ENCODE results near the gene MYEF2.

The MYEF2 gene

DNA sequence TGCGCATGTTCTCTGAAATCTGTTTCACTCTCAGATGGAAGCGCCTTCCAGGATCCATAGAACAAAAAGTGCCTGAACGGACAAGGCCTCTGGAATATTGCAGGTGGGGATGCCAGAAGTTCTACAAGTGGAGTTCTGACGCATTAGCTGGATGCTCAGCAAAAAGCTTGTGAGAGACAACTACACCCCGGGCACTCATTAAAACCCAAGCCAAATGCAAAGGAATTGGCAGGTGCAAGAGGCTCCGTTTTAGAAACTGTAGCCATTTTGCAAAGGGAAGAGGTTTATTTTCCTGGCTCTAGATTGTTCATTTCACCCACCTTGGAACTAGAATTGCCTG, 92.5 kb downstream of the MYEF2 start:
- DNase-seq, result no peak

DNA sequence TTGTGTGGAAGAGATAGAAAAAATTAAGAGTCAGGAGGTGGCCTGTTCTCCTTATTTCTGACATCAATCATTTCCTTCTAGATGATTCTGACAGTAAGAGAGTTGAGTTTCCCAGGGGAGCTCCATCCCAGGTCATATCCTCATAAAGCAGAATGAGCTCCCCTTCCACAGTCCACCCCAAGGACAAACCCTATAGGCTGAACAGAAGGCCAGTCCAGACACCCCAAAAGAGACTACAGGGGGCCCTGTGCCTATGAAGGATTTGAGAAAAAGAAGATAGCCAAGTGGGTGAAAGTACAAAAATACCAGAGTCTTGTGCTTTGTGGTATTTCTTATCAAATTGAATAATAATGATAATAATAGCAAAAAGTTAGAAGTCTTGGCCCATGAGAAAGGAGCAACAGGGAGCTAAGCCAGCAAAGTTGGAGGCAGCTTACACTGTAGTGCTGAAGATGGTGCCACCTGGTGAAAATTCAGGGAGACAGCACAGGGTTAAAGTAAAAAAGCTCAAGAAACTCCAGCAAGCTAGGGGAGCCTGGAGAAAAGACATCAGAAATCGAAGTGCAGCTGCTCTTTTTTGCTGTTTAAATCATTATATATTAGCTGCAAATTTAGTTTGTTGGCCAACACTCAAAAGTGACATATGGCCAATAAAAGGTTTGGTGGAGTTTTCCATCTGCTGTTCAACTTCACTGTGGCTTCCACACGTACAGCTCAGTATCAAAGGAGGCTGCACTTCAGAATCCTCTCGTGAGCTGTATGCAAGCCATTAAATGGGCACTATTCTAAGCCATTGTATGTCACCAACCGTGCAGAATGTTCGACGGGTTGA, 93.1 kb downstream of the MYEF2 start:
- DNase-seq, result no peak
